HL-60/S4 treated with phorbol 12-myristate 13-acetate at 8.2 ng/mL for 4 days and 3 days (cell line): Measurements from ENCODE around the gene MEIOSIN.
"Not testable (repeated sequence)": the region's sequence is repeated elsewhere in the genome, so short reads cannot be mapped to it uniquely, and the experiment has no call there.

Source experiments
- in situ Hi-C: fragments of 300-500 bp; cut with MboI; formaldehyde crosslinking; loops from 2 replicates; pipeline ENCODE4 v1.15.0; 2022; ENCODE audit warnings: low sequenced_read_pairs

Gene MEIOSIN, protein sequence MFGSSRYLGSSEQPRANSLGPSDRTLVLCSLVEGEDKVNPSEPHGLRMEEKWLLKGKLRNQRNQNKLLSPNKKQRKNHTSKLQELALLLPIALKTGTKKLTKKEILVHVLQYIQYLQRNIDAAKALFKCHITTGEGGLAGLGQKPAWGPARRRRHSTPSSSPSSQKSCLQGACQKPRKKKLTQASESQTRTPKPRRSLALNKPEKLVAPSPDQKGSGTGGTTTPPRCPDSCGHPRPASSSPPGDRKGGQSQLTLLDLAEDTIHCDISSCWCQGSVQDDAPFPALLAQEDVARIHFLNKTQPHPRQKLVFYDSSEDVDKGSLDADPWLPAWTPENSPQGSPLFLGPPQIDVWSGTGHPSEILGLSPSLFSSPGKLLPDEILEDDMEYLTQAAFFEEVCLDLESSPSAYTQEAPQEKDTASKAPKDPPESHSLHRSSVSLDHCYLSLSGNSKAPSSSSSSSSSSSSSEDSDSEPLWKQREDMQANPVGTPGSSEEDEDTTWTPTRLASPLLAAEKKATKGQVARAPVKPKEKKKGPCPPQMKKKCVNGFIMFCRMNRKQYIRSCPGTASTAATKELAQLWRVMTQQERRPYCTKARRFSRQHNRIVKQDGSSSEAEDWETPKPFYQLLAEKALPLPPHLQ

DNA sequence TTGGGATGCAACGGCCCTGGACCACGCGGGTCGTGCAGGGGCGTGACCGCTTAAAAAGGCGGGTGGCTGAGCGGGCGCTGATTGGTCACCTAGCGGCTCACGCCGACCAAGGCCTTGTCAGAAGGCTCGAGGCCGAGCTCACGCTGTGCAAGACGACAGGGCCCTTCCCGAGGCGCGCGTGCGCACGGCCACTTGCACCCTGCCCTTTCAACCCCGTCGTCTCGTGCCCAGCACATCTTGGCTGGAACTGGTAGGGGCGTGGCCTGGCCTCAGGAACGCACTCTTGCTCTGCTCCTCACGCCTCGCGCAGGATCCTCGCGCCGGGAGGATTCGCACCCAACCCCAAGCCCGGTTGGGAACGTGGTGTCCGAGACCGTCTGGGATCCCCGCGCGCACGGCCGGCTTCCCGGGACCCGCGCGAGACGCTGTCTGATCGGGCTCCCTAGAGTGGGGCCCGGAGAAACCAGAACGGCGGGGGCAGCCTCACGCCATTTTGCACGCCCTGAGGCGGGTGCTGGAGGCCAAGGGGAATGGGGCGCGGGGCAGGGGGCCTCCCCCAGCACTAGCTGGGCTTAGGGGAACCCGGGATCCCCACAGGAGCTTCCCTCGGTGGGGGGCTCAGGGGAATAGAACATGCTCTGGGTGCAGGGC is at the start of gene MEIOSIN:
Gene MEIOSIN (plus strand): TSS at position 280 of the 651 bp plus-strand sequence. CDS start 1,938 bp downstream, outside the sequence.
- in situ Hi-C loops, result no loop called here

DNA sequence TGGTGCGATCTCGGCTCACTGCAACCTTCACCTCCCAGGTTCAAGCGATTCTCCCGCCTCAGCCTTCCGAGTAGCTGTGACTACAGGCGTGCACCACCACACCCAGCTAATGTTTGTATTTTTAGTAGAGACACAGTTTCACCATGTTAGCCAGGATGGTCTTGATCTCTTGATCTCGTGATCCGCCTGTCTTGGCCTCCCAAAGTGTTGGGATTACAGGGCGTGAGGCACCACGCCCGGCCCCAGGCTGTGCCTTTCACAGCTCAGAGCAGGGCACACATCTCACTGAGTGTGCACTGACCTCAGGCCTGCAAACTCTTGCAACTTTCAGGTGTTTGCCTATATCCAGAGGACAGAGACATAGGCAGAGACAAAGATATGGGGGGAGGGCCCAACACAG is 48.2 kb upstream of the MEIOSIN start:
- in situ Hi-C loops, result not testable (repeated sequence)

DNA sequence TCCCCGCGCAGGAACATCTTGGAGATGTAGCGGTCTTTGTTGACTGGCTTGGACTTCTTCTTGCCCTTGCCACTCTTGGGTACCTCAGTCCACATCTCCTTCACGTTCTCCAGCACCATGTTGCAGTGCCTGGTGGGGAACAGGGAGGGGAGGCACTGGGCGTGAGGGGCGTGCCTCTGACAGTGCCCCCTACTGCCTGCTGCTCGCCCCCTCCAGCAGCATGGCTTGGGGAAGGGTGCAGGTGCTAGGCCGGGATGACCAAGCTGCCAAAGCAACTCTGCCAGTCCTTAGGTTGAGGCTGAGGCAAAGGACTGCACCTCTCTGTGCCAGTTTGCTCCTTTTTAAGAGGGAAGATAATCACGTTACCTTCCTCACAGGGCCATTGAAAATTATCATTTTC is 45.6 kb upstream of the MEIOSIN start:
- in situ Hi-C loops, result no loop called here

DNA sequence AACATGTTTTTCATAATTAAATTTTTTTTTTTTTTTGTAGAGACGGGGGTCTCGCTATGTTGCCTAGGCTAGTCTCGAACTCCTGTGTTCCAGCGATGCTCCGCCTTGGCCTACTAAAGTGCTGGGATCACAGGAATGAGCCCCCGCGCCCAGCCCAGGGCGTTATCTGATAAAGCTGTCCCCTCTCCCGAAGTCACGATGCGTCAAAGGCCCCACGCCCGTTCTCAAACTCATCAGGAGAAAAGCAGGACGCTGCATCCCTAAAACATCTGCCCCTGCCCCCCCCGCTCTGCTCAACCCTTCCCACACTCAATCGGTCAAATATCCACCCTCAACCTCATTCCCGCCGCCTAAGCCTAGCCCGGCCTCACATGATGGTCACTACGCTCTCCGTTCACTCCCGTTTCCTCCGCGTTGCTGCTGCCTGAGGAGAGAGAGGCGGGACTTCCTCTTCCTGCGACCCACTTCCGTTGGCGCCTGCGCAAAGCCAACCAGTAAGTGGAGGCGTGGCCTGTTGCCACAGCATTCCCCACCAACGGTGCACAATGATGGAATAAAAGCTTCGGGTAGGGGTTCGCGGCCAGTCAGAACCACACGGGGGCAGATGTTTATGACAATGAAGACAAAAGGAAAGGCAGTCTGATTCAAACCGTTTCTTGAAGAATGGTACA is 41.6 kb upstream of the MEIOSIN start, which contains the start of gene SNRPD2:
Gene SNRPD2 (minus strand): TSS at position 438 of the 671 bp plus-strand sequence. CDS start 65 bp downstream, at position 373.
- in situ Hi-C loops, result no loop called here

DNA sequence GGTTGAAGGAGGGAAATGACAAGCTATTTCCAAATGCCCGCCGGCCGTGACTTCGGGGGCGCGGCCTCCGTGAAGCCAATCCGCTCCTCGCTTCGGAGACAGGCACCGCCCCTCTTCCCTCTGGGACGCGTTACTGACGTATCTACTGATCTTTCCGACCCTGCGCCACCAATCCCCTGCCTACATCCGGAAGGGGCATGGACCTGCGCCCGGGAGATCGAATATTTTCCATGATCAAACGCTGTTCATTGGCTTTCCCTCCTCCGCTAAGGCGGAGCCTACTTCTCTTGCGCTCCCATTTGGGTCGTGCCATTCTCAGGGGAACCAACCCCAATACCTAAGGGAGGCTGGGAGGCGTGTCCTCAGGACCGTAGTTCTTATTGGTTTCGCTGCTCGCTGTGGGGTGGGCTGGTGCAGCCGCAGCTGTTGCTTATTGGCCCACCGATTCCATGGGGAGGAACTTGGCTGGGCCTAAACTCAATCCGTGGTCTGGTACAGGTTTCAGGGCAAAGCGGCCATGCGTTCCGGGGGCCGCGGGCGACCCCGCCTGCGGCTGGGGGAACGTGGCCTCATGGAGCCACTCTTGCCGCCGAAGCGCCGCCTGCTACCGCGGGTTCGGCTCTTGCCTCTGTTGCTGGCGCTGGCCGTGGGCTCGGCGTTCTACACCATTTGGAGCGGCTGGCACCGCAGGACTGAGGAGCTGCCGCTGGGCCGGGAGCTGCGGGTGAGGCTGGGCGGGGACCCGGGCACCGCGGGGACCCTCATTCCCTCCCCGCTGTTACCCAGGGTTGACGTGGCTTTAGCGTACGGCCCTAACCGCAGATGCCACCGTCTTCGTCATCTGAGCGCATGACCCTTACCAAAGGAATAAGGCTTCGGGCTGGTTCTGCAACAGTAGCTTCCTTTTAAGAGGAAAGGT is 40.8 kb upstream of the MEIOSIN start, which contains the start of gene QPCTL:
Gene QPCTL (plus strand): TSS at position 480 of the 919 bp plus-strand sequence. CDS start 38 bp downstream, at position 518.
- in situ Hi-C loops, result no loop called here

DNA sequence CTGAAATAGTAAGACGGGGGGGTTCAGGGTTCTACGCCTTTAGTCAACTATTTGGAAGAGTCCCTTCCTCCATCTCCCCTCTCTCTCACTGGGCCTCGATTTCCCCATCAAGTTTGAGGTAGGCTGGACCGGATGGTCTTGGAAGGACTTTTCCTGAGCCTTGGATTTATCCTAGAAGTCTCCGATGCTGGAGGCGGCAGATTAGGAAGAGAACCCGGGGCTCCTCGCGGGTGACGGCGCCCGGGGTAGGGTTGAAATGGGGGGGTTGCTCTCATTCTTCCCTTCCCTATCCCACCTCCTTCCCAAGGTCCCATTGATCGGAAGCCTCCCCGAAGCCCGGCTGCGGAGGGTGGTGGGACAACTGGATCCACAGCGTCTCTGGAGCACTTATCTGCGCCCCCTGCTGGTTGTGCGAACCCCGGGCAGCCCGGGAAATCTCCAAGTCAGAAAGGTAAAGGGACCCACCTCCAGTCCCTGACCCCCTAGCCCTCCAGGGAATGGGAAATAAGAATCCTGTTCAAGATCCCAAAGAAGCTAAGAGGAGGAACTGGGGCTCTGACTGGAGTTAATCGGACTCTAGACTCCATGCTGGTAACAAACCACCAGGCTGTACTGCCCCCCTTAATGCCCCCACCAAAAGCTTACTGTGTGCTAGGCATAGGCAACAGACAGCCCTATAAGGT is 40.0 kb upstream of the MEIOSIN start:
- in situ Hi-C loops, result no loop called here

DNA sequence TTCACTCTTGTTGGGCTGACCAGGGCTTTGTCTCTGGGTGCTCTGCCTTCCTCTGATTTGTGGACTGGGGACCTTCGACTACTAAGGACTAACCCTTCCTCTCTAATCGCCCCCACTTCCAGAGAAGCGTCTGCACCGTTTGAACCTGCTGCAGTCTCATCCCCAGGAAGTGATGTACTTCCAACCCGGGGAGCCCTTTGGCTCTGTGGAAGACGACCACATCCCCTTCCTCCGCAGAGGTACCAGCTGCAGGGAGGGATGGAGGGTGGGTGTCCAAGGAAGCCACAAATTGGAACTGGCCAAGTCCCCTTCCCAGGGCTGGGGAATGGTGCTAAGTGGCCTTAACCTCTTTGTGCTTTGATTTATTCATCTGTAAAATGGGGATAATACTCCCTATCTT is 31.6 kb upstream of the MEIOSIN start:
- in situ Hi-C loops, result no loop called here

DNA sequence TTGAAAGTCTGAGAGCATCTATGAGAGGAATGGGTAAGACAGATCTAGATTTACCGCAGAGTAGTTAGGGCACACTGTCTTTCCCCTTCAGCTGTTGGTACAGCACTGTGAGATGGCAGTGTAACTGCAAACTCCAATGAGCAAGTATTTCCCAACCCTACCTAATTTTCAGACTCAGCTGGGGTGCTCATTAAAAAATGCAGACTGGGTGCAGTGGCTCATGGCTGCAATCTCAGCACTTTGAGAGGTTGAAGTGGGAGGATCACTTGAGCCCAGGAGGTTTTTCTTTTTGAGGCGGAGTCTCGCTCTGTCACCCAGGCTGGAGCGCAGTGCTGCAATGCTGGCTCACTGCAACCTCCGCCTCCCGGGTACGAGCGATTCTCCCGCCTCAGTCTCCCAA is 28.1 kb upstream of the MEIOSIN start:
- in situ Hi-C loops, result no loop called here

DNA sequence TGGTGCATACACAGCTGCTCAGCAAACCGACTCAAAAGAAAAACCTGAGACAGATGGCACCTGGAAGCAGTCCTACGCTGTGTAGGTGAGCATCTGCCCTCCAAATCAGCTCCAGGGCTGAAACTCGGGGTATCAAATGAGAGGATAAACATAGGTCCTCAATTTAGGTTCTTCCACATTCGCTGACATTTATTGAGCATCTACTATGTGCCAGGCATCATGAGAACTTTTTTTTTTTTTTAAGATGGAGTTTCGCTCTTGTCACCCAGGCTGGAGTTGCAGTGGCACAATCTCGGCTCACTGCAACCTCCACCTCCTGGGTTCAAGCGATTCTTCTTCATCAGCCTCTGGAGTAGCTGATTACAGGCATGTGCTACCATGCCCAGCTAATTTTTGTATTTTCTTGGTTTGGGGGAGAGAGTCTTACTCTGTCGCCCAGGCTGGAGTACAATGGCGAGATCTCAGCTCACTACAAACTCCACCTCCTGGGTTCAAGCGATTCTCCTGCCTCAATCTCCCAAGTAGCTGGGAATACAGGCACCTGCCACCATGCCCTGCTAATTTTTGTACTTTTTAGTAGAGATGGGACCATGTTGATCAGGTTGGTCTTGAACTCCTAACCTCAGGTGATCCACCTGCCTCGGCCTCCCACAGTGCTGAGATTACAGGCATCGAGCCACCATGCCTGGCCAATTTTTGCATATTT is 27.4 kb upstream of the MEIOSIN start:
- in situ Hi-C loops, result no loop called here

DNA sequence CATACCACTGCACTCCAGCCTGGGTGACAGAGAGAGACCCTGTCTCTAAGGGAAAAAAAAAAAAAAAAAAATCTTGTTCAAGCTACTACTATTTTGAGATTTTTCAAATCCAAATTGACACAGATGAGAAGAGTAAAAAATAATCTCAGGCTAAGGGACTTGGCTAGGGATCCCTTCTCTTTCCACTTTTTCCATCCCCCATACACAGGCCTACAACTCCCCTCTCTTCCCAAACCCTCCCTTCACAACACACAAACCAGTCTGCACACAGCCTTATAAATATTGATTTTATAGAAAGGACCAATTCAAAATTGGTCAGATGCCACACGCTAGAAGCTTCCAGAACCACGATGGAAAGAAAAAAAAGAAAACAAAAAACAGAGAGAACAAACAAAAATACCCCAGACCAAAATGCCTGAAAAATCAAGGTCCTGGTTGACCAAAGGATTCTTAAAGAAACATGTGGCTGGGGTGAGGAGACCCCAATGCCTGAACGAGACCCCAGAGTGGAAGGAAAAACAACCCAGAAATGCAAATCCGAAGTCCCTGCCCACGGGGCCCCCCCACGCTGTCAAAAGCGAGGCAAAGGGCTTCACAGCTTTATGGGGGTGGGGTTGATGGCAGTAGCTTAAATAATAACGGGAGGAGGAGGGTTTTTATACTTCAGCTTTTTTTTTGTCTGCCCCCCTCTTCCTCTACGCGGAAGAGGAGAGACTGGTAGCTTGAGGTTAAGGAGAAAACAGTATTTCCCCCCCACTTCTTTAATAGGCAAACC is 22.7 kb upstream of the MEIOSIN start:
- in situ Hi-C loops, result no loop called here

DNA sequence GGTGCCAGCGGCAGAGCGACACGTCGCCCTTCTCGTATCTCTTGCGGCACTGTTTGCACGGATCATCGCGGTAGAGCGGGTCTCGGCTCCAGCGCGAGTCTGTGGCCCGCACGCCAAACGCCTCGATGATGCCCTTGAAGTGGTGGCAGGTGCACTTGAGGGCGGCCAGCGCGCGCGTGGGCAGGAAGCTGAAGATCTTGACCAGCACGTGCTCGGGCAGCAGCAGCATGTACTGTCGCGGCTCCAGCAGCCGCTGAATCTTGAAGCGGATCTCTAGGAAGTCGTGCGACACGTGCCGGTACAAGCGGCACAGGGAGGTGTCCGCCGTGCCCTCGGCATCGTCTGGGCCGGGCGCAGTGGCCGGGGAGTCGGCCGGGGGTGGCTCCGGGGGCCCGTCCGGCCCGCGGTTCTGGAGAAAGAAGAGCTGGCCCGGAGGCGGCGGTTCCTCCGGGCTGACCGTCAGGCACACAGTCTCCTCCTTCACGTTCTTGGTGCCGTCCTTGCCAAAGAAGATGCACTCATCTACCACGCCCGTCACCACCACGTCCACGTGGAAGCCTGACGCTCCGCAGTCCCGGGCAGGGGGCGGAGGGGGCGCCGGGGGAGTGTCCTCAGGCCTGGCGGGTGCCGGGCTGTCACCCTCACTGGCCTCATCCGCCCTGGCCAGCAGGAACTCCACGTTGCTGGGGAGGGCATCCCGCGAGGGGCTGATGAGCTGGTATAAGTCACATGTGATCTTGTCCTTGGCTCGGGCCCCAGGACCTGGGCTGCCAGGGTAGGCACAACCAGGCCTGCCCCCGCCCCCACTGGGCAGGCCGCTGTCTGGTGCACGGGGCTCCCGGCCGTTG is 21.2 kb upstream of the MEIOSIN start:
- in situ Hi-C loops, result no loop called here

DNA sequence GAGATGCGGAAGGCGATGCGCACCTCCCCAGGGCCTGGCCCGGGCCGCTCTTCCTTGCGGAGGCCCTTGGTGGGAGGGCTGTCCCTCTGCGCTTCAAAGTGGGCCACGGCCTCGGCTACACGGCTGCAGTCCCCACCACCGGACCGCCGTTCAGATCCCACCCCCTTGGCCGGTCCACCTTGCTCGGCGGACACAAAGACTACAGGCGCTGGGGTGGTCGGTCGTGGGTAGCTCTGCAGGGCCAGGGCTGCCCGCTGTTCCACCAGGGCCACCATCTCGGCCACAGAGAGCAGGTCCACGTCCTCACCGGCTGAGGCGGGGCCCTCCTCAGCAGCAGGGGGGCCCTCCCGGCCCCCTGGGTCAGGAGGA is 20.6 kb upstream of the MEIOSIN start:
- in situ Hi-C loops, result no loop called here

DNA sequence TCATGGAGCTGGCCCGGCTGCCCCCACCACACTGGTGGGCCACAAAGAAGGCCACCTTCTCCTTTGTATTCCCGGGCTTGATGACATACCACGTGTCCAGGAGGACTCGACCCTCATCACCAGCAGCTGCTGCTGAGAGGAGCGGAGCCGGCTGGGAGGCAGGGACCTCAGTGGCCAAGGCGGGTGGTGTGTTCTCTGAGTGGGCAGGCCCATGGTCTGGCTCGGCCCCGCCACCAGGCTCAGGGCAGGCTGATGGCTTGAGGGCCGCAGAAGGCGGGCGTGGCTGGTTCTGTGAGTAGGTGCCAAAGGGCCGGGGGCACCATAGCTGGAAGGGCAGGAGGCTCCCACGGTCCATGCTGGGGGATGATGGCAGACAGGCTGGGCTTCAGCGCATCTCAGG is 20.1 kb upstream of the MEIOSIN start:
- in situ Hi-C loops, result no loop called here

DNA sequence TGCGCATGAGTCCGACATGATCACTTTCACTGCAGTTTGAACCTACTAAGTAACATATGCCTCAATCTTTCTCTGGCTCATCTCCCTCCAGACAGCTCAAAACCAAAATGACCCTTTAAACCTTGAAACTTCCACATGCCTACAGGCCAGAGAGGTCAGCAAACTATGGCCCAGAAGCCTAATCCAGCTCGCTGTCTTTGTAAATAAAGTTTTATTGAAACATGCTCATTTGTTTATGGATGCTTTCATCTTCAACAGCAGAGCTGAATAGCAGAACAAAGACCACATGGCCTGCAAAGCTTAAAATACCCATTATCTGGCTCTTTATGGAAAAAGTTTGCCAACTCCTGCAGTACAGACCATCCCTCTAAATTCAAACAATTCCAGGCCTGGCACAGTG is 18.1 kb upstream of the MEIOSIN start:
- in situ Hi-C loops, result no loop called here

DNA sequence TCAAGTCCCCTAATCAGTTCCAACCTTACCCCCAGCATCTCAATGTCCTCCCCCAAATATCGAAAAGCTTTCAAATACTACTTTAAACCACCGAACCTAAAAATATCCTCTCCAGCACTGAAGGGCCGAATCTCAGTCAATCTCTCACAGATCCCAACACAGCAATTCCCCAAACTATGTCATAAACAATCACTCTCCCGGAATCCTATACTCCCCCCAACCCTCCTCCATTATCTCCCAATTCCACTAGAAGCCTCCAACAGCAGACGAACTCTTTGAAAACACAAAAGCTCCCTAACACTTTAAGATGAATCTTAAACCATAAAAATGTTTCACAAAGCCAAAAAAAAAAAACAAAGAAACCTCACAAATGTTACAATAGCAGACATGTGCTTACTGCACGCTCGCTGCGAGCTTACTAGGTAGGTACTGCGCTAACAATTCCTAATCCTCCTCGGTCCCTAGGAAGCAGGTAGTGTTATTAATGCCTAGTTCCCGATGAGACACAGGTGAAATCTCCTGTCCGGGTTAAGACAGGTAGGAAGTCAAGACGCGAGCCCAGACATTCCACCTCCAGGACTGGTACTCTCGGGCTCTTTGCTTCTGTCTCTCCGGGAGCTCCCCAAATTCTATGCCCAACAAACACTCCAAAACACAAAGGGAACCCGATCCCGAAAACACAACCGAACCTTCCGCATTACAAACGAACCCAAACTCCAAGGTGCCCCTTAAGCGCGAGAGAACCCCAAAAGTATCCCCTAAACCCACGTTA is 16.7 kb upstream of the MEIOSIN start:
- in situ Hi-C loops, result no loop called here

DNA sequence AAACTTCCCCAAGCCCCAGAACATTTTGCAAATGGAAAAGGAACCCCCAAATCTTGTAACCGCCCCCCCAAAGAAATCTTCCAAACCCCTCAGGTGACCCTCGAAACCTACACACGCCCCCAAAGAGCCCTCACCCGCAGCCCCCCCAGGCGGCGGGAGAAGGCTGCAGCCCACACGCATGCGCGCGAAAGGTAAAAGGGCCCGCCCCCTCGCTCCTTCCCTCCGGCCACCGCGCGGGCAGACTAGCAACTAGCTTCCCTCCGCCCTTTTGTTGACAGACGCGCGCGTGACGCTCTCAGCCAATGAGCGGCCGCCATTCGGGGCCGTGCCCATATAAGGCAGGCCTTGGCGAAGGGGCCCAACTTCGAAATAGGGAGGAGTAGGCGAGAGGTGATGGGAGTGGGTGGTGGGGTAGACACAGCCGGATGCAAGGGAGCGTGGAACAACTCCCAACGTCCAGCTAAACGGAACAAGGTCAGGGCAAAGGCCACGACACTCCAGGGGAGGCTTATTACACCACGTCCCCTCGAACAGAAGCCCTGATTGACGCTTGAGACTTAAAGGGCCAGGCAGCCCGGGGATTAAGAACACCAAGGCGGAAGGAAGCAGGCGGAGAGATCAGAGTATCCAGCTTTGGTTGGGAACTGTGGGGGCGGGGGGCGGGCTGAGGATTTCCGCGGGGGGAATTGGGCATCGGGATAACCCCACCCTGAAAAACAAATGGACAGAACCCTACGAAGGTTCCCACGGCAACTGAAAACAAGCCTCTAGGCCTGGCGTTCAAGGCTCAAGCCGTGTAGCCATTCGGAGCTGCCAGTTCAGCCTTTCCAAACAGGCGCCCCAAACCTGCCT is 15.9 kb upstream of the MEIOSIN start:
- in situ Hi-C loops, result no loop called here
